Ishikawa (cell line): ENCODE data around the gene NKAIN2.

Source experiments
- CEBPB ChIP-seq: IDR thresholded peaks from 2 replicates; pipeline ENCODE4 v1.6.1; 2012
- CREB1 ChIP-seq: IDR thresholded peaks from 2 replicates; pipeline ENCODE4 v1.6.1; 2012; ENCODE audit warnings: low read depth
- EGR1 ChIP-seq: IDR thresholded peaks from 2 replicates; pipeline ENCODE4 v1.6.1; 2012
- EP300 ChIP-seq: IDR thresholded peaks from 2 replicates; pipeline ENCODE4 v1.6.1; 2012; ENCODE audit warnings: borderline replicate concordance
- FOXM1 ChIP-seq: IDR thresholded peaks from 2 replicates; pipeline ENCODE4 v1.6.1; 2012; ENCODE audit warnings: low read depth, borderline replicate concordance
- MAX ChIP-seq: IDR thresholded peaks from 2 replicates; pipeline ENCODE4 v1.6.1; 2012
- NFIC ChIP-seq: IDR thresholded peaks from 2 replicates; pipeline ENCODE4 v1.6.1; 2012
- RAD21 ChIP-seq: IDR thresholded peaks from 2 replicates; pipeline ENCODE4 v1.6.1; 2012; ENCODE audit warnings: low read depth
- REST ChIP-seq: IDR thresholded peaks from 2 replicates; pipeline ENCODE4 v1.6.1; 2012; ENCODE audit warnings: low read depth, mild to moderate bottlenecking
- TAF1 ChIP-seq: IDR thresholded peaks from 2 replicates; pipeline ENCODE4 v1.6.1; 2012; ENCODE audit warnings: low read depth, mild to moderate bottlenecking
- TCF12 ChIP-seq: IDR thresholded peaks from 2 replicates; pipeline ENCODE4 v1.6.1; 2012; ENCODE audit warnings: low read depth
- TEAD4 ChIP-seq: IDR thresholded peaks from 2 replicates; pipeline ENCODE4 v1.6.1; 2012
- USF1 ChIP-seq: IDR thresholded peaks from 2 replicates; pipeline ENCODE4 v1.6.1; 2012
- YY1 ChIP-seq: IDR thresholded peaks from 2 replicates; pipeline ENCODE4 v1.6.1; 2012; ENCODE audit warnings: low read depth
- ZBTB7A ChIP-seq: IDR thresholded peaks from 2 replicates; pipeline ENCODE4 v1.6.1; 2012; ENCODE audit warnings: low read depth

NKAIN2 gene

GRCh38 chr6:123997223-123997622 is 193.6 kb downstream of the NKAIN2 start:
- no peak for TF ChIP-seq EP300
- no peak for TF ChIP-seq USF1
- TF ChIP-seq CREB1, result no peak
- no peak for TF ChIP-seq MAX
- no peak for TF ChIP-seq TEAD4
- no peak for TF ChIP-seq TAF1
- TF ChIP-seq EGR1, result no peak
- no peak for TF ChIP-seq TCF12
- no peak for TF ChIP-seq ZBTB7A
- no peak for TF ChIP-seq CEBPB
- no peak for TF ChIP-seq YY1
- no peak for TF ChIP-seq NFIC
- TF ChIP-seq RAD21, result no peak

GRCh38 chr6:124002377-124003081 is 198.9 kb downstream of the NKAIN2 start:
- TF ChIP-seq FOXM1 (no peak), NFIC (no peak), YY1 (no peak), MAX (no peak), USF1 (no peak), TAF1 (no peak), TCF12 (no peak), REST (no peak), RAD21 (no peak), CEBPB (no peak), CREB1 (no peak), EGR1 (no peak), TEAD4 (no peak), EP300 (no peak), ZBTB7A (no peak)

GRCh38 chr6:124007266-124007665 is 203.6 kb downstream of the NKAIN2 start:
- no peak for TF ChIP-seq CREB1
- TF ChIP-seq TCF12, result no peak

GRCh38 chr6:124008000-124008987 is 204.6 kb downstream of the NKAIN2 start:
- TF ChIP-seq ZBTB7A, result no peak

GRCh38 chr6:124008988-124009765 is 205.5 kb downstream of the NKAIN2 start:
- TF ChIP-seq YY1, result no peak
- no peak for TF ChIP-seq TCF12
- no peak for TF ChIP-seq USF1

GRCh38 chr6:124010574-124010973 is 206.9 kb downstream of the NKAIN2 start:
- TF ChIP-seq TEAD4 (no peak), RAD21 (no peak), TCF12 (no peak), EP300 (no peak), REST (no peak), YY1 (no peak), NFIC (no peak), CREB1 (no peak), MAX (no peak), EGR1 (no peak)
